Endothelial cell of umbilical vein (primary cell): ENCODE results near the gene CD47. TPM values are rescaled to one million over a fixed set of nuclear protein-coding genes. Genes with fewer than 3 reads are reported as not detected.

Source experiments
- BruUV-seq: library from RNA; stranded (reverse); fragments of 400-500 nt; replicated peaks from 2 replicates; lab custom pipeline; 2021; lab: Mats Ljungman, UMichigan
- CTCF ChIA-PET: fragments of 300-600, 350-600 bp; sonication (Branson Sonifier 250); formaldehyde crosslinking; loops from one replicate; lab custom pipeline; 2021; ENCODE audit warnings: antibody characterized with exemption, inconsistent platforms; lab: Charles Lee
- POLR2A ChIA-PET: fragments of 300-600, 350-600 bp; sonication (Branson Sonifier 250); formaldehyde crosslinking; loops from one replicate; lab custom pipeline; 2021; ENCODE audit warnings: antibody characterized with exemption, inconsistent platforms; lab: Charles Lee
- DNase-seq: peaks from one replicate; pipeline ENCODE4 v3.0.0-alpha.2; 2011; ENCODE audit warnings: low read depth, low spot score
- FAIRE-seq: peaks from 2 replicates; lab custom pipeline; 2011; peaks lifted over from hg19 to GRCh38; lab: Jason Lieb, UNC
- H2AFZ ChIP-seq: 2 replicates; pipeline ENCODE4 v1.6.0; 2012; ENCODE audit warnings: low read depth, low read length, control low read depth, inconsistent platforms
- H3K27ac ChIP-seq: 2 replicates; pipeline ENCODE4 v1.5.1; 2011; ENCODE audit warnings: low read depth, mild to moderate bottlenecking, control low read depth, low read length, moderate library complexity; ENCODE audit not compliant: insufficient read depth
- H3K27me3 ChIP-seq, 2 experiments: 2 replicates each; pipeline versions ENCODE4 v1.6.0 to v1.6.1; 2011; ENCODE audit warnings: low read length in 2 of 2, mixed read lengths in 1 of 2; ENCODE audit not compliant: control insufficient read depth in 2 of 2, insufficient read depth in 2 of 2
- H3K36me3 ChIP-seq, 2 experiments: 2 replicates in 1 of 2; 3 replicates in 1 of 2; pipeline ENCODE4 v1.5.1; 2011; ENCODE audit warnings: low read length in 2 of 2, mild to moderate bottlenecking in 1 of 2, moderate library complexity in 1 of 2; ENCODE audit not compliant: control insufficient read depth in 2 of 2, insufficient read depth in 2 of 2; ENCODE audit errors: extremely low read depth in 1 of 2
- H3K4me1 ChIP-seq: 3 replicates; pipeline ENCODE4 v1.5.1; 2011; ENCODE audit warnings: mild to moderate bottlenecking, low read length; ENCODE audit not compliant: control insufficient read depth, insufficient read depth; ENCODE audit errors: extremely low read depth
- H3K4me2 ChIP-seq: 2 replicates; pipeline ENCODE4 v1.6.1; 2011; ENCODE audit warnings: low read length, control low read depth, mixed read lengths; ENCODE audit not compliant: insufficient read depth
- H3K4me3 ChIP-seq, 3 experiments: fragments of 200-600 bp in 1 of 3; sonication (generic), shearing (Covaris generic) in 1 of 3; replicated peaks in 1 of 3; 2 replicates each; pipeline ENCODE4 v1.5.1; 2011 to 2016; ENCODE audit warnings: control low read depth in 3 of 3, low read length in 3 of 3, mild to moderate bottlenecking in 2 of 3, inconsistent platforms in 1 of 3, low read depth in 1 of 3, moderate library complexity in 1 of 3; ENCODE audit not compliant: insufficient read depth in 1 of 3
- H3K79me2 ChIP-seq: 2 replicates; pipeline ENCODE4 v1.6.0; 2012; ENCODE audit warnings: low read length, inconsistent platforms; ENCODE audit not compliant: control insufficient read depth, insufficient read depth
- H3K9ac ChIP-seq: replicated peaks from 2 replicates; pipeline ENCODE3; 2011; ENCODE audit warnings: low read length, control low read depth; ENCODE audit not compliant: insufficient read depth; ENCODE audit errors: extremely low read depth
- H3K9me1 ChIP-seq: replicated peaks from 3 replicates; pipeline ENCODE4 v1.6.0; 2011; ENCODE audit warnings: mild to moderate bottlenecking, low read length; ENCODE audit not compliant: control insufficient read depth, insufficient read depth; ENCODE audit errors: extremely low read depth
- H3K9me3 ChIP-seq: replicated peaks from 2 replicates; pipeline ENCODE4 v1.5.1; 2012; ENCODE audit warnings: low read length, inconsistent platforms; ENCODE audit not compliant: control insufficient read depth, insufficient read depth
- H4K20me1 ChIP-seq: replicated peaks from 2 replicates; pipeline ENCODE3; 2011; ENCODE audit warnings: mild to moderate bottlenecking, low read length; ENCODE audit not compliant: control insufficient read depth, insufficient read depth; ENCODE audit errors: extremely low read depth
- EZH2 ChIP-seq: IDR thresholded peaks from 2 replicates; pipeline ENCODE4 v1.6.1; 2012; ENCODE audit warnings: borderline replicate concordance, low read depth, mild to moderate bottlenecking, moderate library complexity, low read length, inconsistent platforms; ENCODE audit not compliant: severe bottlenecking
- FOS ChIP-seq: IDR thresholded peaks from 2 replicates; pipeline ENCODE4 v1.6.1; 2011; ENCODE audit warnings: mild to moderate bottlenecking, low read length, moderate library complexity, borderline replicate concordance; ENCODE audit not compliant: insufficient read depth
- GATA2 ChIP-seq: IDR thresholded peaks from 2 replicates; pipeline ENCODE4 v1.7.0; 2011; ENCODE audit warnings: low read depth, mild to moderate bottlenecking, moderate library complexity, mixed read lengths, low read length; ENCODE audit not compliant: insufficient read length, insufficient read depth
- JUN ChIP-seq: IDR thresholded peaks from 2 replicates; pipeline ENCODE4 v1.6.1; 2011; ENCODE audit warnings: borderline replicate concordance, low read depth; ENCODE audit not compliant: insufficient read length, insufficient read depth
- MYC ChIP-seq: IDR thresholded peaks from one replicate; pipeline ENCODE4 v1.6.1; 2011; ENCODE audit warnings: mild to moderate bottlenecking, low read depth, low read length
- POLR2A ChIP-seq: IDR thresholded peaks from 2 replicates; pipeline ENCODE4 v1.6.1; 2012; ENCODE audit warnings: low read depth, mild to moderate bottlenecking, control low read depth, low read length
- POLR2AphosphoS5 ChIP-seq: IDR thresholded peaks from 2 replicates; pipeline ENCODE4 v1.6.1; 2012; ENCODE audit warnings: low read depth, mild to moderate bottlenecking, control low read depth, low read length, moderate library complexity; ENCODE audit not compliant: insufficient read depth
- dilution Hi-C: fragments of 300-500 bp; cut with MboI; formaldehyde crosslinking; loops from one replicate; pipeline ENCODE4 v1.15.0; 2019; ENCODE audit warnings: low sequenced_read_pairs; ENCODE audit not compliant: extremely low pct_ligation_motif_present
- intact Hi-C: fragments of 100-400 bp; cut with micrococcal nuclease; formaldehyde crosslinking; loops from one replicate; pipeline ENCODE4 v1.10.0; 2022
- polyA plus RNA-seq, 4 experiments: library from polyadenylated mRNA; depleted of rRNA in 3 of 4; stranded (reverse) in 3 of 4; unstranded in 1 of 4; fragments of >200 nt; gene quantifications; 2 replicates each; pipeline versions ENCODE4 v1.2.1 to v1.2.3, GENCODE V29; 2011 to 2012; ENCODE audit warnings: missing spikeins in 1 of 4
- total RNA-seq: library from RNA; stranded (reverse); gene quantifications from 2 replicates; pipeline ENCODE4 v1.2.3, GENCODE V29; 2021
- TF ChIP-seq, protein P1 (sequence below), 2 donors: IDR thresholded peaks; 1 replicate in 1 of 2; 2 replicates in 1 of 2; pipeline ENCODE4 v1.5.1; 2011; ENCODE audit warnings: low read length in 2 of 2, mild to moderate bottlenecking in 2 of 2, moderate library complexity in 2 of 2, control low read depth in 1 of 2, inconsistent platforms in 1 of 2, low read depth in 1 of 2; ENCODE audit not compliant: insufficient read depth in 1 of 2; ENCODE audit errors: extremely low read depth in 1 of 2
- TF ChIP-seq, protein P2 (sequence below): IDR thresholded peaks from 2 replicates; pipeline ENCODE4 v1.6.1; 2011; ENCODE audit not compliant: insufficient read depth, insufficient read length

Gene CD47
- total and polyA plus RNA-seq, 2 donors (not counting 3 experiments of a cell fraction or from before 2014, with no cell fraction given) = 29.3 to 32.2 TPM

DNA sequence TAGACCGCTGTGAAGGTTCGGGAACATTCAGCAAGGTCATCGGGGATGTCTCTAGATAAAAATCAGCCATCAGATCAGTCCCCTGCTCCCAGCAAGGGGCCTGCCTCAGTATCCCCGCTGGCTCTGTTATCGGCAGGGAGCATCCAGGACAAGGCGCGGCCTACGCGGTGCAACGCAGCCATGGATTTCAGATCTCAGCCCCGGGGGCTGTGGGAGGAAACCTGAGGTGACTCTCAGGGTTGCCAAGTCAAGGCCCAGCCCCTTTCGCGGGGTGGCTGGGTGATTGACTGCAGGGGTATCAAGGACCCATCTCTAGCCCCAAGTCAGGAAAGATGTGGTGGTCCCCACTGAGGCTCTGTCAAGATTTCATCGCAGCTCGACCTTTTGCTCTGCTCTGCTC is 23.1 kb upstream of the CD47 start:
- FAIRE-seq (no peak), DNase-seq (no peak)
- no peaks in the 10 kb centered on the region for H3K79me2 ChIP-seq
- CTCF ChIA-PET = no interaction called here
- H3K9ac ChIP-seq = no peak overlapping the region
- intact Hi-C loops = no loop called here
- peaks cover 0 to 2% of the 10 kb centered on the region in 2 experiments for H3K27me3 ChIP-seq
- H3K4me2 ChIP-seq = no peak overlapping the region
- H4K20me1 ChIP-seq = no peaks in the 10 kb centered on the region
- H3K4me3 ChIP-seq = no peak overlapping the region
- POLR2A ChIA-PET = no interaction called here
- no peak for TF ChIP-seq MYC
- no peak for TF ChIP-seq GATA2
- TF ChIP-seq POLR2A = no peak
- no peak for TF ChIP-seq POLR2AphosphoS5
- no peak for TF ChIP-seq JUN
- TF ChIP-seq, protein P1, sequence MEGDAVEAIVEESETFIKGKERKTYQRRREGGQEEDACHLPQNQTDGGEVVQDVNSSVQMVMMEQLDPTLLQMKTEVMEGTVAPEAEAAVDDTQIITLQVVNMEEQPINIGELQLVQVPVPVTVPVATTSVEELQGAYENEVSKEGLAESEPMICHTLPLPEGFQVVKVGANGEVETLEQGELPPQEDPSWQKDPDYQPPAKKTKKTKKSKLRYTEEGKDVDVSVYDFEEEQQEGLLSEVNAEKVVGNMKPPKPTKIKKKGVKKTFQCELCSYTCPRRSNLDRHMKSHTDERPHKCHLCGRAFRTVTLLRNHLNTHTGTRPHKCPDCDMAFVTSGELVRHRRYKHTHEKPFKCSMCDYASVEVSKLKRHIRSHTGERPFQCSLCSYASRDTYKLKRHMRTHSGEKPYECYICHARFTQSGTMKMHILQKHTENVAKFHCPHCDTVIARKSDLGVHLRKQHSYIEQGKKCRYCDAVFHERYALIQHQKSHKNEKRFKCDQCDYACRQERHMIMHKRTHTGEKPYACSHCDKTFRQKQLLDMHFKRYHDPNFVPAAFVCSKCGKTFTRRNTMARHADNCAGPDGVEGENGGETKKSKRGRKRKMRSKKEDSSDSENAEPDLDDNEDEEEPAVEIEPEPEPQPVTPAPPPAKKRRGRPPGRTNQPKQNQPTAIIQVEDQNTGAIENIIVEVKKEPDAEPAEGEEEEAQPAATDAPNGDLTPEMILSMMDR (IDR thresholded peaks at IDR 0.05; ENCODE audit: extremely low read depth in 1 of 2, insufficient read depth in 1 of 2, low read depth in 1 of 2, low read length in 2 of 2) = no peak
- TF ChIP-seq, protein P2, sequence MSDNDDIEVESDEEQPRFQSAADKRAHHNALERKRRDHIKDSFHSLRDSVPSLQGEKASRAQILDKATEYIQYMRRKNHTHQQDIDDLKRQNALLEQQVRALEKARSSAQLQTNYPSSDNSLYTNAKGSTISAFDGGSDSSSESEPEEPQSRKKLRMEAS = no peak
- no peak for TF ChIP-seq FOS
- TF ChIP-seq EZH2 = no peak
- no peak overlapping the region for H2AFZ ChIP-seq
- no peaks in the 10 kb centered on the region for H3K36me3 ChIP-seq
- H3K4me1 ChIP-seq = no peaks in the 10 kb centered on the region
- dilution Hi-C loops = no loop called here
- H3K9me3 ChIP-seq = no peaks in the 10 kb centered on the region
- H3K9me1 ChIP-seq = no peaks in the 10 kb centered on the region
- no peak overlapping the region for H3K27ac ChIP-seq
- no TSS peak for BruUV-seq
